Nephron progenitor cell (in vitro differentiated cells): ENCODE results near the gene AGAP3.
A peak's percentile ranks its signal among the peaks of the same experiment; 100 is the strongest.

Source experiments
- DNase-seq: peaks from one replicate; pipeline ENCODE4 v3.0.0; 2021
- H3K27ac Mint-ChIP-seq: 2 replicates; pipeline ENCODE4 v1.8.0; 2021; ENCODE audit warnings: mild to moderate bottlenecking, moderate library complexity, mixed read lengths
- H3K27me3 Mint-ChIP-seq: 2 replicates; pipeline ENCODE4 v1.8.0; 2021; ENCODE audit warnings: mild to moderate bottlenecking, low read depth, mixed read lengths; ENCODE audit not compliant: poor library complexity
- H3K36me3 Mint-ChIP-seq: 2 replicates; pipeline ENCODE4 v1.8.0; 2021; ENCODE audit warnings: low read depth, mixed read lengths
- H3K4me1 Mint-ChIP-seq: 2 replicates; pipeline ENCODE4 v1.8.0; 2021; ENCODE audit warnings: mixed read lengths
- H3K4me3 Mint-ChIP-seq: 2 replicates; pipeline ENCODE4 v1.8.0; 2021; ENCODE audit warnings: mild to moderate bottlenecking, moderate library complexity, mixed read lengths
- H3K9me3 Mint-ChIP-seq: 2 replicates; pipeline ENCODE4 v1.8.0; 2021; ENCODE audit warnings: mild to moderate bottlenecking, moderate library complexity, mixed read lengths
- TF ChIP-seq, protein P1 (sequence below): fragments of 200-600 bp; sonication (generic); IDR thresholded peaks from 2 replicates; pipeline ENCODE4 v1.5.0; 2021; ENCODE audit warnings: antibody characterized with exemption

The AGAP3 gene

DNA sequence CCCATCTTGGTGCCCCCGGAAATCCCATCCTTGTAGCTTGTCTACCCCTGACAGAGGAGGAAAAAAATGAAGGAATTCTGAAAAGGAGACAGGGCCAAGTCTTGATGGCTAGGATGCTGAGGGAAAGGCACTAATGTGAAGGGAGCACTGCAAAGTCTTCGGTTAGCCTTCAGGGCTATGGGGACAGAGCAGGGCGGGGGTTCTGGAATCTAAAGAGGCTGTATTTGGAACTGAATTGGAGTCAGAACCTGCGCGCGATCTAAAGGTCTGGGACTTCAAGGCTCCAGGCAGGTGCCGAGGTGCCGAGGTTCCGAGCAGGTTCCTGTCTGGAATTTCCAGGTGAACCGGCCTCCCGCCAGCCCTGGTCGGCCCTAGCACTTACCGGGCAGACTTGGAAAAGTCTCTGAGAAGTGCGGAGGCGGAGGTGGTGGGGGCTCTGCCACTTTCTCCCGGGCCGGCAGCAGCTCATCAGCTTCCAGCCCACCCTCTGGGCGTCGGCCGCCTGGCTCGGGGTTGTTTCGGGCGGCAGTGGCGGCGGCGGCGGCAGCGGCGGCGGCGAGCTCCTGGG lies 80.4 kb downstream of the AGAP3 start:
- H3K27me3 Mint-ChIP-seq = peaks cover 37% of the 10 kb centered on the region
- TF ChIP-seq, protein P1, sequence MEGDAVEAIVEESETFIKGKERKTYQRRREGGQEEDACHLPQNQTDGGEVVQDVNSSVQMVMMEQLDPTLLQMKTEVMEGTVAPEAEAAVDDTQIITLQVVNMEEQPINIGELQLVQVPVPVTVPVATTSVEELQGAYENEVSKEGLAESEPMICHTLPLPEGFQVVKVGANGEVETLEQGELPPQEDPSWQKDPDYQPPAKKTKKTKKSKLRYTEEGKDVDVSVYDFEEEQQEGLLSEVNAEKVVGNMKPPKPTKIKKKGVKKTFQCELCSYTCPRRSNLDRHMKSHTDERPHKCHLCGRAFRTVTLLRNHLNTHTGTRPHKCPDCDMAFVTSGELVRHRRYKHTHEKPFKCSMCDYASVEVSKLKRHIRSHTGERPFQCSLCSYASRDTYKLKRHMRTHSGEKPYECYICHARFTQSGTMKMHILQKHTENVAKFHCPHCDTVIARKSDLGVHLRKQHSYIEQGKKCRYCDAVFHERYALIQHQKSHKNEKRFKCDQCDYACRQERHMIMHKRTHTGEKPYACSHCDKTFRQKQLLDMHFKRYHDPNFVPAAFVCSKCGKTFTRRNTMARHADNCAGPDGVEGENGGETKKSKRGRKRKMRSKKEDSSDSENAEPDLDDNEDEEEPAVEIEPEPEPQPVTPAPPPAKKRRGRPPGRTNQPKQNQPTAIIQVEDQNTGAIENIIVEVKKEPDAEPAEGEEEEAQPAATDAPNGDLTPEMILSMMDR = no peak

DNA sequence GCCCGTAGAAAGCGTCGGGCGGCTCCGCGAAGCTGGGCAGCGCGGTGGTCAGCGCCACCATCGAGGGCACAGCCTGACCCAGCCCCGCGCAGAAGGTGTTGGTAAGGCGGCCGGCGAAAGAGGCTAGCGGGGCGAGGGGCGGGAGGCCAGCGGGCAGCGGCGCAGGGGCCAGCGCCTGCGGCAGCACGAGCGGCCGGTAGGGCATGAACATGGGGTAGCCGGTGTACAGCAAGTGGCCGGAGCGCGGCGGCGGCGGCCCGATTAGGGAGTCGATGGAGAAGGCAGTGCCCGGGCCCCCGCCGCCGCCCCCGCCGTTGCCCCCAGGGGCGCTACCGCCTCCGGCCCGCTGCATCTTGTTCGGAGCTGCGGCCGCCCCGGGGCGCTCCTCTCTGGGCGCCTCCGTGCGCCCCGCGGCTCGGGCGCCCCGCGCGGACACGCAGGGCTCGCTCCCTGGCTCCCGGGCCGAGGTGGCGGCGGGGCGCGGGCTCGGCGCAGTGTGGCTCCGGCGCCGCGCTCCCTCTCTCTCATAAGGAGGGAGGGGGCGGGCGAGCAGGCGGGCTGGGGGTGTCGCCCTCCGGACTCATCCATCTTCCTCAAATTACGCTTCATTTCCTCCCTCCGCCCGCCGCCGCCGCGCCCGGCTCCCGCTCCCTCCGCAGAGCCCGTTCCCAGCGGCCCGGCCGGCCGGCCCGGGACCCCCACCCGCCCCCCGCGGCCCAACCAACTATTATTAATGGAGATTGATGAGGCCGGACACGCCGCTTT lies 81.1 kb downstream of the AGAP3 start, which contains the start of gene GBX1:
TSS of gene GBX1 (minus strand) at position 498 of the 765 bp plus-strand sequence. CDS start at position 352, 146 bp downstream.
- Mint-ChIP-seq H3K9me3 (peaks cover 2% of the 10 kb centered on the region), H3K36me3 (no peaks in the 10 kb centered on the region), H3K27me3 (peaks cover 43% of the 10 kb centered on the region), H3K4me1 (peaks cover 24% of the 10 kb centered on the region), H3K4me3 (peak within 1 kb of the TSS; percentile 77), H3K27ac (no peak within 1 kb of the TSS)
- TF ChIP-seq, protein P1 = no peak
- peak; percentile 83 for DNase-seq

More for the DNA sequence above, 80.4 kb downstream of the AGAP3 start:
- no peak overlapping the region for H3K27ac Mint-ChIP-seq
- peaks cover 20% of the 10 kb centered on the region for H3K4me1 Mint-ChIP-seq
- peak overlapping the region; percentile 74 for H3K4me3 Mint-ChIP-seq
- H3K9me3 Mint-ChIP-seq = no peaks in the 10 kb centered on the region
- no peak for DNase-seq
- no peaks in the 10 kb centered on the region for H3K36me3 Mint-ChIP-seq

DNA sequence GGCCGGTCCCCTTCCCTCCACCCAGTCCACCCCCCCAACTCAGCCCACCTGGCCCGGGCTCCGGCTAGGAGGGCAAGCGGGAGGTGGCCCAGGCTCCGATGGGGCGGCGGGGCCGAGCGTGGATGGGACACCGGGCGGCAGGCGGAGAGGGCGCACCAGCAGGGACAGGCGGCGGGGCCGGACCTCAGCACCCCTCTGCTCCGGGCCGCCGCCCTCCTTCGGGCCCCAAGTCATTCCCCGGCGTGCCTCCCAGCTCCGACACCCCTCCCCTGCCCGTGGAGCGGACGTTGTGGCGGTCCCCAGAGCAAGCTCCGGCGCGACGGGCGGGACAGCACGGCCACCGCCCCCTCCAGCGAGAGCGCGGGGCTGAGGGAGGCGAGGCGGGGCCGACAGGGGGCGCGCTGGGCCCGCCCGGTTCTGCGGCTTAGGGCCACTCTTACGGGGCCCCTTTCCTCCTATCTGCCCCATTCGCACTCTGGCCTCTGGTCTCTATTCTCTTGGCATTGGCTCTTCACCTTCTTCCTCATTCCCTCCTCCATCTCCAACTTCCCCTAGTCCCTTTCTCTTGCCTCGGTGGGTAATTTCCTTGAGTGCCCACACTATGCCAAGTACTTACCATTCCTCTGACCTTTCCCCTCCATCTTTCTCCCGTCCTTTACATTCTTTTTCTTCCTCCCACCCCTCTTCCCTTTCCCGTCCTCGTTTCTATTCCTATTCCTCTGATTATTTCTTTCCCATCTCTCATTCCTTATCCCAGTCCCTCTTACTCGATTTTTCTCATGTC lies 81.9 kb downstream of the AGAP3 start:
- DNase-seq = peak; percentile 70
- H3K36me3 Mint-ChIP-seq = peaks cover 7% of the 10 kb centered on the region
- H3K4me1 Mint-ChIP-seq = peaks cover 27% of the 10 kb centered on the region
- peaks cover 10% of the 10 kb centered on the region for H3K9me3 Mint-ChIP-seq
- H3K27me3 Mint-ChIP-seq = peaks cover 52% of the 10 kb centered on the region
- TF ChIP-seq, protein P1 = peak; percentile 72
- peak overlapping the region; percentile 77 for H3K4me3 Mint-ChIP-seq
- H3K27ac Mint-ChIP-seq = no peak overlapping the region

DNA sequence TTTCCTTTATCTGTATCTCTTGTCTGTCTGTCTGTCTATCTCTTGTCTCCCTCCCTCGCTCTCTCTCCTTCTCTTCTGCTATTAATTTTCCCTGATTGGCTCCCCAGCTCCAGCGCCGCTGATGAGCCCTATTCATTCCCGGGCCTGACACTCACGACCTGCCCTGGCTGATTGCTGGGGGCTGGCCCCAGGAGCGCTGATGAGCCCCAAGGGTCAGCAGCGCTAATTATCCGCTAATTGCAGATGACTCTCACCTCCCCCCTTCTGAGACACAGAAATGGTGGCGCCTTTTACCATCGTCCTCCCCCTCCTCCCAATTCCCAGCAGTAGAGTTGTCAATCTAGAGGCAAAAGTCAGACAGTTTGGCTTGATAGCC lies 82.5 kb downstream of the AGAP3 start:
- TF ChIP-seq, protein P1 = no peak
- H3K4me3 Mint-ChIP-seq = peak overlapping the region; percentile 77
- H3K4me1 Mint-ChIP-seq = peaks cover 27% of the 10 kb centered on the region
- no peak overlapping the region for H3K27ac Mint-ChIP-seq
- H3K36me3 Mint-ChIP-seq = peaks cover 10% of the 10 kb centered on the region
- no peak for DNase-seq
- H3K9me3 Mint-ChIP-seq = peaks cover 16% of the 10 kb centered on the region
- peaks cover 57% of the 10 kb centered on the region for H3K27me3 Mint-ChIP-seq

DNA sequence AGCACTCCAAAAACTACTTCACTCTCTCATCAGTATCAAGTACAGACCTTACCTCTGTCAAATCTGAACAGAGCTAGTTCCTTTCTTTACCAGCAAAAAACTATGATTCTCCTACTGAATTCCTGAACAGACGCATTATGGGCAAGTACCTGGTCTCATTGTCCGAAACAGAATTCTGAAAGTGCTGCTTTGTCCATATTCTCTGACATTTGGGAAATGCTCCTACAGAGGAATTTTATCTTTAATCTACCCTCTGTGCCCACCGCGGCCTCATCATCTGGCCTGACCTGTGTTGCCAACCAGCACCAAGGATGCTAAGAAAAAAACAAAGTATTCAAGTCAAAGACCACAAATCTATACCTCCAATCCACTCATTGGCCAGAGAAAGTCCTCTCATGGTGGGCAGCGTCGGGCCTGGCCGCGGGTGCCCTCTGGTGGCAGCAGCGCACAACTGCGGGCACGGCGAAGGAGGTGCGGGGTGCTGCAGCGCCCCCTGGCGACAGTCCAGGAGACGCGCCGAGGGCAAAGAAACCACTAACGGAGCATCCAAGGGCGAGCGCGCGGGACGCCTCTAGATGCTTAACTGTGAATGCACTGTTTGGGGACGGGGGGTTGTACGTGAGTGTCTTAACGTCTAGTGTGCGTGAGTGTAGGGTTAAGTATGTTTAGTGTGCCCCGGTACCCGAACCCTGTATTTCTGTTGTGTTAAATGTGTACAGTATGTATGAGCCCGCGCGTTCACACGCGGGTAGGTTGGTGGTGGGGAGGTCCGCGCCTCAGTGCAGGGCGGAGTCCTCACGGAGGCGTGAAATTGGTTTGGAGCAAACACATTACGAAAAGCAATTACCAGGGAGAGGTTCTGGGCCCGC lies 86.2 kb downstream of the AGAP3 start:
- peaks cover 29% of the 10 kb centered on the region for H3K9me3 Mint-ChIP-seq
- TF ChIP-seq, protein P1 = peak; percentile 100
- peaks cover 10% of the 10 kb centered on the region for H3K36me3 Mint-ChIP-seq
- DNase-seq = peak; percentile 87
- H3K27me3 Mint-ChIP-seq = peaks cover 90% of the 10 kb centered on the region
- no peak overlapping the region for H3K4me3 Mint-ChIP-seq
- H3K27ac Mint-ChIP-seq = no peak overlapping the region
- H3K4me1 Mint-ChIP-seq = peaks cover 34% of the 10 kb centered on the region
